NCI-H1436 (cell line): ENCODE data around the gene PLAAT1.

Experiments
- DNase-seq: peaks from one replicate; lab custom pipeline; 2025; lab: John Stamatoyannopoulos, UW

The PLAAT1 gene

GRCh38 chr3:193240850-193241706 is at the start of gene PLAAT1:
Gene PLAAT1, plus strand, starts transcription at chr3:193241222. Its CDS starts 14,429 bp downstream, at chr3:193255651.
- peak; percentile 91 for DNase-seq

GRCh38 chr3:193194371-193194770 is 46.7 kb upstream of the PLAAT1 start:
- no peak for DNase-seq

GRCh38 chr3:193196746-193197145 is 44.3 kb upstream of the PLAAT1 start:
- no peak for DNase-seq

GRCh38 chr3:193207290-193208273 is 33.4 kb upstream of the PLAAT1 start:
- DNase-seq: no peak

- no peak for DNase-seq
Measured at GRCh38 chr3:193210618-193211017, 30.4 kb upstream of the PLAAT1 start.

- no peak for DNase-seq
Measured at GRCh38 chr3:193211173-193211572, 29.8 kb upstream of the PLAAT1 start.

- DNase-seq: no peak
Measured at GRCh38 chr3:193211984-193212383, 29.0 kb upstream of the PLAAT1 start.

GRCh38 chr3:193212844-193213243 is 28.2 kb upstream of the PLAAT1 start:
- no peak for DNase-seq

GRCh38 chr3:193214445-193214844 is 26.6 kb upstream of the PLAAT1 start:
- DNase-seq: no peak

GRCh38 chr3:193225302-193226125 is 15.5 kb upstream of the PLAAT1 start:
- DNase-seq: no peak

GRCh38 chr3:193228206-193228605 is 12.8 kb upstream of the PLAAT1 start:
- DNase-seq: no peak

GRCh38 chr3:193229851-193230420 is 11.1 kb upstream of the PLAAT1 start:
- no peak for DNase-seq

- no peak for DNase-seq
Measured at GRCh38 chr3:193230610-193231009, 10.4 kb upstream of the PLAAT1 start.

GRCh38 chr3:193231201-193231600 is 9.8 kb upstream of the PLAAT1 start:
- DNase-seq: no peak

- DNase-seq: no peak
Measured at GRCh38 chr3:193236599-193236998, 4.4 kb upstream of the PLAAT1 start.

- no peak for DNase-seq
Measured at GRCh38 chr3:193237030-193237429, 4.0 kb upstream of the PLAAT1 start.

GRCh38 chr3:193240436-193240849 is 579 bp upstream of the PLAAT1 start:
- DNase-seq: no peak

- no peak for DNase-seq
Measured at GRCh38 chr3:193241716-193242115, 694 bp downstream of the PLAAT1 start.

- no peak for DNase-seq
Measured at GRCh38 chr3:193243571-193243970, 2.5 kb downstream of the PLAAT1 start.

GRCh38 chr3:193248848-193249468 is 7.9 kb downstream of the PLAAT1 start:
- no peak for DNase-seq

GRCh38 chr3:193250492-193250891 is 9.5 kb downstream of the PLAAT1 start:
- no peak for DNase-seq
